Measurements from ENCODE around the gene CLCN6.
A peak's percentile ranks its signal among the peaks of the same experiment; 100 is the strongest.
"Not testable (repeated sequence)": the region's sequence is repeated elsewhere in the genome, so short reads cannot be mapped to it uniquely, and the experiment has no call there.

CLCN6 gene

DNA sequence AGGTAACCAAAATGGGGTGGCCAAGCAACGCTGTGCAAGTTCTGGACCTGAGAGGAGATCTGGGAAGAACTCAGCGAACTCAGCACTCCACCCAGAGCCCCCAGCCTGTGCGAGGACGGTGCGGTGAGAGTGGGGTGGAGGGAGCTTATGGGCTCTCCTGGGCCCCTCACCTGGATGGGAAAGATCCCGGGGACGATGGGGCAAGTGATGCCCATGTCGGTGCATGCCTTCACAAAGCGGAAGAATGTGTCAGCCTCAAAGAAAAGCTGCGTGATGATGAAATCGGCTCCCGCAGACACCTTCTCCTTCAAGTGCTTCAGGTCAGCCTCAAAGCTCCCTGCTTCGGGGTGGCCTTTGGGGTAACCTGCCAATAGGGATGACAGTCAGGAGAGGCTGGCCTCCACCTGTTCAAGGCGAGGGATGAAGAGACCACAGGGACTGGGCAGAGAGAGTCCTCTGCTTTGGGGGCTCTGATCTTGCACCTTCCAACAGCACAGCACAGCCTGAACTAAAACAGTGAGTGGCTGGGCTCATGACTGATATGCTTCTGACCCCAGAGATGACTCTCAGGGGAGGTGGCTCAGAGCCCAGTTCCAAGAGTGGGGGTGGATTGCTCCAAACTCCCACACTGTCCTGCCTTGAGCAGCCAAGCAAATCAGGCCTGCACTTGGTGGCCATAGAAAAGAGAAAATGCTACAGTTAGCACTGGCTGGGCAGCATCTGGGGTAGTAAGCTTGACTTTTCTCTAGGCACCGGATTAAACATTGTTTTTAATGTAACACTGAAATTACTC, 9.8 kb upstream of the CLCN6 start:
- no peak for DNase-seq

DNA sequence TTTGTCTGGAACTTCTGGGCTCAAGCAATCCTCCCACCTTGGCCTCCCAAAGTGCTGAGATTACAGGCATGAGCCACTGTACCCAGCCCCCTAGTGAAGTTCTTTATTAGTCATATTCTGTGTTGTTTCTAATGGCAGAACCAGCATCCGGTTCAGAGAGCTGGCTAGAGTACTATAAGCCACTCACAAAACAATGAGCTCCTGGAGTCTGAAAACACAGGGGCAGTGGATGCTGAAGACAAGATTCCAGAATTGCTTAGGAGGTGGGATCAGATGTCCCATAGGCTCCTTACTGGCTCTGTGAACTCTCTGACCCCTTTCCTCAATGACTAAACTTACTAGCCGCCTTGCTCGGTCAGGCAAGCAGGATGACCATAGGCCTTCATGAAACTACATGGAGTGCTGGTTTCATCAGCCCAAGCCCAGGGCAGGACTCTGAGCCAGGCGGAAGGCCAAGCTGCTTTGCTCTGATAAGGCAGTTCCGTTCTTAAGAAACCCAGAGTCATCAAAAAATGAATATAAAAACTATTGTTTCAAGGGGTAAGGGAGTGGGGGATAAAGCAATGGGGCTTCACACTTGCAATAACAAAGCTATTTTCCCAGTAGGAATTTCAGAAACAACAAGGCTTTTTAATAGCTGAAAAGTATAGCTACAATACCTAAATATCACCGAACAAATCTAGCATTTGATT, 8.3 kb upstream of the CLCN6 start:
- DNase-seq = no peak

DNA sequence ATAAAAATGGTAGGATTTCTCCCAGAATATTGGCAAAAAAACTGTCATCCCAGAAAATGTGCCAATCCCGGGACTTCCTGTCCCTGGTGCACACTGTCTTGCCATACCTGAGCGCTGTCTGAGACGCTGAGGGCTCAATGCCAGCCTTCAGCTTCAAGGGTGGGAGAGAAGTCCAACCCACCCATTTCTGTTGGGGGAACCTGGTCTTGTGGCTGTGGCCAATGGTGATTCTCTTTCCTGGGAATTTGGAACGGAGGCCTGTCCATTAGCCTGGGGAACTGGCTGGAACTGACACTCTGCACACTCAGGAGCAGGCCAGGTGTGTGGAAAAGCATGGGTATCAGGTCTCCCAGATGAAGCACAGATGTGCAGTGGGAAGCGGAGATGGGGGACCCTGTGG, 6.9 kb upstream of the CLCN6 start:
- DNase-seq = no peak

DNA sequence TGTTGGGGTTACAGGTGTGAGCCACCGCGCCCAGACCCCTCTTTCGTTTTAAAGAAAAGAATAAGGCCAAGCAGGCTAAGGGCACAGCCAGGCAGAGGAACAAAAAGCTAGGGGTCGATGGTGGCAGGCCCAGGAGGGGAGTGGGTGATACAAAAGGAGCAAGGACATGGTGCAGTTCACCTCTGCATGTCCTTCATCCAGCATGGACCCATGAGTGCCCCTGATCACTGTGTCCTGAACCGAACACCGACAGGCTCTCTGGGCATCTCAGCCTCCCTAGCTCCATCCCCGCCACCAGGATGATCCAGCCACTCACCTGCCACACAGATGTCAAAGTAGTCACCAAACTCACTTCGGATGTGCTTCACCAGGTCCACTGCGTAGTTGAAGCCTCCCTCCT, 6.1 kb upstream of the CLCN6 start:
- DNase-seq = no peak

DNA sequence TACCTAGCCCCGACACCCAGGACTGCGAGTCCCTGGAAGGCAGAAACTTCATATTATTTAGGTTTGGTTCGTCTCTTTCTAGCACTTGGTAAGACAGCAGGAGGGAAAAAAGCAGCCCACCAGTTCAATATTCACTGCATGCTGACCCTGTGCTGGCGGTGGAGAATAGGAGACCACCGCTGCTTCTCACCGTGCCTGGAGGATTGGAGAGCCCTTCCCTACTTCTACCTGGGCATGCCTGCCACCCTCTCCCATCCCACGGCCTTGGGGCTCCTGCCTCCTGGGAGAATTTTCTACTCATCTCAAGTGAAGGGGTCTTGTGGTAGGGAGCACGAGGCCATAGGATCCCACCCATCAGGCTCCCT, 5.6 kb upstream of the CLCN6 start:
- DNase-seq = no peak

DNA sequence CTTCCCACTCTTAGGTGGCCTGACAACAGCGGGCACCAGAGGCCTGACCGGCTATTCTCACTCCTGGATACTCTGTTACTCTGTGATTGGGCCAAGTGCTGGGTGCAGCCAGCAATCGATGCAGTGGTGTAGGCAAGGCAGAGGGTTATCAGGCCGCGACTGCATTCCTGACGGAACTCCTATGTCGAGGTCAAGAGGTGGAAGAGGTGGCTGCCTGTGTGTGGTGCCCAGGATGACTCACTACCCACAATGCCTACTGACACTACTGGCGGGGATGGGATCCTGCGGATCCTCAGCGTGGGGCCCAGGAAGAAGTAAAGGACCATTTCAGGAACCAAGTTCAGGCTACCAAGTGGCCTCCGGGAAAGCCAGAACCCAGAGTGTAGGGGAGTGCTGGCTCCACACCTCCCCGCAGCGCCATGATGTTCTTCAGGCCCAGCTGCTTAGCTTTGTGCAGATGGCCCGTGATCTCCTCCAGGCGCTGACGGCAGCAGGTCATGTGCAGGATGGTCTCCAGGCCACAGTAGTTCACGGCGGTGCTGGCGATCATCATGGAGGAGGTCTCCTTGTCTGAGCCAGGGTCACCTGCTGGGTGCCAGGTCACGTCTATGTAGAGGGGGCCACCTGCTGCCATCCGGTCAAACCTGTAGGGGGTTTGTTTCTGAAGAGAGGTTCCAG, 5.1 kb upstream of the CLCN6 start:
- DNase-seq = no peak

DNA sequence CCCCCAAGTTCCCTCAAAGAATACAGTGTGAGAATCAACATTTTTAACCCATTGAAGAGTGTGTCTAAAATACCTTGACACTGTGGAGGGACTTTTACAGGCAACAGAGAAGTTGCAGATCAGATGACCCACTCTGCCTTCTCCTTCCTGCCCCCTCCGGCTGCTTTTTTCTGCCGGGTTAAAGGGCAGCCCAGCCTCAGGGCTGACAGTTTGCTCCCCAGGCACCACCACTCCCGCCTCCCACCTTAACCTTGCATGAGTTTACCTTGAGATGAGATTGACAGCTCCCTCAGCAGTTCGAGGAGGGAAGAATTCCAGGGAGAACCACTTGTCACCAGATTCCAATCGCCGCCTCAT, 3.4 kb upstream of the CLCN6 start:
- DNase-seq = no peak

DNA sequence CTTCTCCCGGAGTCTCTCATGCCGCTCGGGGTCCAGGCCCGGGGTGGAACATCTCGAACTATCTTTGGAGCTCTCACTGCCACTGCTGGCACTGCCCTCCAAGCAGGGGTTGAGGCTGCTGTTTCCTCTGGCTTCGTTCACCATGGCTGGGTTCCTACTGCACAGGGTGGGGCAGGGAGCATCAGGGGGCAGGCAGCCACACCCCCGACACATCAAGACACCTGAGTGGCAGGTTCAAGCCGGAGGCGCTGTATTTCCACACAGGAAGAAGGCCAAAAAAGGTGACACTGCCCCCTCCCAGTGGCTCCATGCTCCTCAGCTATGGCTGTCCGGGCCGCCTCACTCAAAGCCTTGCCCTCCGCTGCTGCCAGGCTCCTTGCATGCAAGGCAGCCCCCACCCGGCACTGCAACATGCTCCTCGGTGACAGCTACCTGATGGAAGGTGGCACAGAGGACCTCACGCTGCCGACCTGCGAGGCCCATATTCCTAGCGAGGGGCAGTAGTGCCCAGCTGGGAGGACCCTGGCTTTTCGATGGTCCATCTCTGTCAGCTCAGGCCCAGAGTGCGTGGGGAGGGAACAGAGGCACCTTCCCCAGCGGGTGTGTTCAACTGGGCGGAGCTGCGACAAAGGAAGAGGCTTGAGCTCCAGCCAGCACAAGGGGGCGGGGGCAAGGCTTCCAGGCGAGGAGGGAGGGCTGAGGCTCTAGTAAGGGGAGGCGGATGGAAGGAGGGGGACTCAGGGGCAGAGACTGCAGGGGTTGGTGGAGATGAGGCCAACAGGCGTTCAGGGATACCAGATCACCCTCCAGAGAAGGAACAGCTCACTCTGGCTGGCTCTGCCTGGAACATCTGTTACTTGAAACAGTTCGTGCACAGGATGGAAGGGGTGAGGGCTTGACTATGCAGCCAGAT, 2.8 kb upstream of the CLCN6 start:
- DNase-seq = peak; percentile 89

DNA sequence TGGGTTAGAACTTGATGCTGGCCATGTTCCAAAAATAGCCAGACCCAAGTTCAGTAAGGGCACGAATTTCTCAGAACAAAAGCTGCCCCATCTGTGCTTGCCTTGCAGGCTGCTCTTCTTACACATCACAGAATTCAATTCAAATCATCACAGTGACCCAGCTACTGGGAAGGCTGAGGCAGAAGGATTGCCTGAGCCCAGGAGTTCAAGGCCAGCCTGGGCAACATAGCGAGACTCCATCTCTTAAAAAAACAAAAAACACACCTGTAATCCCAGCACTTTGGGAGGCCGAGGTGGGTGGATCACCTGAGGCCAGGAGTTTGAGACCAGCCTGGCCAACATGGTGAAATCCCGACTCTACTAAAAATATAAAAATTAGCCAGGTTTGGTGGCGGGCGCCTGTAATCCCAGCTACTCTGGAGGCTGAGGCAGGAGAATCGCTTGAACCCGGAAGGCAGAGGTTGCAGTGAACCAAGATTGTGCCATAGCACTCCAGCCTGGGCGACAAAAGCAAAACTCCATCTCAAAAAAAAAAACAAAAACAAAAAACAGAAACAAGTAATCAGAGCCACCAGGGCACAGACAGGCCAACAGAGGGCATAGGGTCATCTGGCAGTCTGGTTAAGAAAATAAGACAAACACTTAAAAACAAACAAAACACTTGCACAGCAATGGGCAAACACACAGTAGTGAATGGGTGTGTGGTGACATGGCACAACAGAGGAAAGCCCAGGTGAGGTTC, 1.9 kb upstream of the CLCN6 start:
- not testable (repeated sequence) for DNase-seq

DNA sequence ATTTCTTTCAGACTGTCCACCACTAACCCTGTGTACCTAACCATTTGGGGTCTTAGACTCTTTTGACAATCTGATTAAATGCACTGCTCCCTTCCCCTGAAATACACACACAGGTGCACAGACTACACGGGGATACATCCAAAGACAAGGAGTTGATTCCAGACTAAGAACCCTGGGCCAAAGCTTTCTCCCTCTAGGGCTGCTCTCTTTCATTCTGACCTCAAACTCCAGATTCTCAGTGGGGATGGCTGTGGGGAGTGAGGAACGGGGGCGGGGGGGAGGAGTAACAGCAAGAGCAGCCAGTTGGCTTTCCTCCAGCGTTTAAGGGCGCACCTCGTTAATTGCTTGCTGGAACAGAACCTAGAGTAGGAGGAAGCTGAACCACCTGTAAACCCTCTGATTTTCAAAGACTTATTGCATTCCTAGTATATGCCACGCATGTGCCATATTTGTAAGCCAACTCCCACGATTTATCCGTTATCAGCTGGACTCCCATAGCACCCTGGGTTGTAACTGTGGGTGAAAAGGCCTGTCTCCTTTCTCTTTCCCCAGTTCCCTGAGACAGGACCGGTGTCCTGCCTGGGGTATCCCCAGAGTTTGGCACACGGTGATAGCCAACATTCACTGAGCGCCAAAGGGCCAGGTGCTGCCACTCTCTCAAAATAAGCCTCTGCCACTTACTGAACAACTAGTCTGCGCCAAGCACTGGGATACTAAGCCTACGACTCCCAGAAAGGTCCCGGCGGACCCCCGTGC, 1.1 kb upstream of the CLCN6 start:
- no peak for DNase-seq

DNA sequence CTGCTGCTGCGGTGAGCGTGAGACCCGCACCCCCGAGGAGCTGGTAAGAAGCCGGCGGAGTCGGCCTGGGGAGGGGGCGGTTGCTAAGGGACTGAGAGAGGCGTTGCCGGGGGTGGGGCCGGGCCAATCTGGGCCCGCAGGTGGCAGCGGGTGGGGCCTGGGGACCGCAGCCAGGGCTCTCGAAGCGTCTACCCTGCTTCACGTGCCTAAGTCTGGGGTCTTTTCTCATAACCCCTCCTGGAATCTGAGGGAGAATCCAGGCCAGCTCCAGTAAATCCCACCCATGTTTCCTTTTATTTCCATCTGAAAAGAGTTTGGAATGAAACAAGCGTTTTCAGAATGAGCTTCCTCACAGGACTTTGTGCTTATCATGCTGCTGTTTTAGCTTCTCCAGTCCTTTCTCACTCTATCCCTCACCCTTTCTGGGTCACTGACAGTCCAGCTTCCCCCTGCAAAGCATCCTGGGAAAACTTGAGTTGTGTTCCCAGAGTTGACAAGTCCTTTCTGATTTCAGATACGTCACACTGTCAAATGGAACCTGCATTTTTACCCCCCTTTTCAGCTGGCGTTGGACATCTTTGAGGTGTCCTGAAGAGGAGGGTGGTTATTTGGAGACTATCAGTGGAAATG, 431 bp downstream of the CLCN6 start:
- DNase-seq = no peak

DNA sequence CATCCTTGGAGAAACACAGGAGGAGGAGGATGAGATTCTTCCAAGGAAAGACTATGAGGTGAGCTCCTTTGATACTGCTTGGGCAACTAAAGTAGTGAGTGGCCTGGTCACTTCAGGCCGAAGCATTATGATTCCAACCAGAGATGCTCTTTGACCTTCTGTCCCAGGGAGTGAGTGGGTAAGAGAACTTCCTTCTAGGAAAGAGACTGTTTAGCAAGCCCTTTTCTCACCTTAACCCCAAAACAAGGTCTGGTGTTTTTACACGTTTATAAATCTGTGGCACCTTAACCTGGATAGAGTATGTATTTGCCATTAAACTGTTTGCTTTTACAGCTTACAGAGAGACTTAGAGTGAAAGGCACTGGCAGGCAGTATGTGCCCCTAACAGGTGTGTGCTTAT, 1.1 kb downstream of the CLCN6 start:
- DNase-seq = no peak

DNA sequence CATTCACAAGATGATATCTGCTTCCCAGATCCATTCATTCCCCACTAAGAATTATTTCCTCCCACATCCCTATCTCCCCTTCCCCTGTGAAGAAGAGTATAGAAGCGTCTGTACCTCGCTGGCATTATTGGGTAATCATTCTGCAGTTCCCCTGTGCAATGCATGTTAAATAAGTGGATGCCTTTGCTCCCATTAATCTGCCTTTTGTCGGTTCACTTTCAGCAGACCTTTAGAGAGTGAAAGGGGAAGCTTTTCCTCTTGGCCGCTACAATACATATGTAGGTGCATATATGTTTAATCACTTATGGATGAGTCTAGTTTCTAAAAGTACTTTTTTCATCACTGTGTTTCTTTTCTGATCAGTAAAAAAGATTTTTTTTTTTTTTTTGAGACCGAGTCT, 7.0 kb downstream of the CLCN6 start:
- no peak for DNase-seq

DNA sequence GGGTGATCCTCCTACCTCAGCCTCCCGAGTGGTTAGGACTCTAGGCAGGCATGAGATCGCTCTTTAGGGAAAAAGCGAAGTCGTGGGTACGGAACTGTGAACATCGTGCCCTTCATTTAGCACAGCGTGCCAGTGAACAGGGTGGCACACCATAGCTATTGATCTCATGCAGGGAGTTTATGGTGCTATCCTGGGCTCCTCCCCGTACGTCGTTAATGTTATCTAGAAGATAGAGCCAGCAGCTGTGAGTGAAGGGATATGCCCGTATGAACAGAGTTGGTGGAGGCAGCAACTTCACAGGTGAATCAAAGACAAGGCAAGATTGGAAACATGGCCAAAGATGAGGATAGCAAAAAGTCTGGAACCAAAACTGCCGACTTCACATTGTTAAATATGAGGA, 11.2 kb downstream of the CLCN6 start:
- no peak for DNase-seq

DNA sequence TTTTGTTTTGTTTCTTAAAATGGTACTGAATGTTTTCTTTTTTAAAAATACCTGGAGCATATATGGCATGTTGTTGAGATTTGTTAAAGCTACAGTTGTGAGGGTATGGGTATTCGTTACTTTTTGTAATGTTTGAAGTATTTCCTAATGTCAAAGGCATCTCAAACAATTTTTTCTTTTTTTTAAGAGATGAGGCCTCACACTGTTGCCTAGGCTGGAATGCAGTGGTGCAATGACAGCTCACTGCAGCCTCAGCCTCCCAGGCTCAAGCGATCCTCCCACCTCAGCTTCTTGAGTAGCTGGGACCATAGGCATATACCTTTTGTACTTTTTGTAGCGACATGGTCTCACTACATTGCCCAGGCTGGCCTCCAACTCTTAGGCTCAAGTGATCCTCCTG, 16.1 kb downstream of the CLCN6 start:
- no peak for DNase-seq

DNA sequence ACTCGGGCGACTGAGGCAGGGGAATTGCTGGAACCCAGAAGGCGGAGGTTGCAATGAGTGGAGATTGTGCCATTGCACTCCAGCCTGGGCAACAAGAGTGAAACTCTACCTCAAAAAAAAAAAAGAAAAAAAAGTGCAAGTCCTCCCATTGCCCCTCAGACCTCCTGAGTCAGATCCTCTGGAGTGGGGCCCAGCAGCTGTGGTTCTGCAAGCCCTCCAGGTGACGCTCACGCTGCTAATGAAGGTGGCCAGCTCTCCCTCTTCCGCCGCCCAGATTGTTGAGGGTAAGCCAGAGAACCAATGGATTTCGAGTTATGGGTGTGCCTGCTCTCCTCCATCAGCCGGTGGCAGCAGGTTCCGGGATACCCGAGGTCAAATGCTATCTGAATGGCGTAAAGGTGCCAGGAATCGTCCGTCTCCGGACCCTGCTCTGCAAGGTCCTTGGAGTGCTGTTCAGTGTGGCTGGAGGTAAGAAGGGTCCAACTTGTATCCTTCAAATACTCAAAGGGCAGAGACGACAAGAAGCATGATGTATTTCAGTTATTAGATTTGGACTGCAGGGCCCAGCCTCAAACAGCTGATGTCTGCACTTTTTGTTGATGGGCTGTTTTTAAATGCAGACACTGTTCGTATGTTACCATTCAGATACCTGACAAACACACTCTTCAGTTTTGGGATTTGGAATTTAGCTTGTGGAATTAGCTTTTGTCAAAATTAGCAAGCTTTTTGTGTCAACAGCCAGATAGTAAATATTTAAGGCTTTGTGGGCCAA, 17.6 kb downstream of the CLCN6 start:
- DNase-seq = no peak

DNA sequence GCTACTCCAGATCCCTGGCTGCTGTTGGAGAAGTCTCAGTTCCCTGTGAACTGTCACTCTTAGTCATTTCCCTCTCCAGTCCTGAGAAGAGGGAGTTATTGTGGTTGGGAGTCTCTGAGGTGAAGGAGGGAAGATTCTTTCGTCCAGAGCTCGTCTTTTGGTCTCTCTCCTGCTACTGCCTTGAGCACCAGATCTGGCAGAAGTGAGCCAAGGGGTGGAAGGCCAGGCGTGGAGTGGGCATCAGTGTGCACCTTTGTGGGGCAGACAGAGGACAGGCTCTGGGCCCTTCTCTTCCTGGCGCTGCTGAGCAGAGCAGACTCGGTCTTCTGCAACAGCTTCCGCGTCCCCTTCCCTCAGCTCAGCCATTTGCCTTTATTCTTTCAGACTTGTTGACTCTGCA, 19.1 kb downstream of the CLCN6 start:
- no peak for DNase-seq

DNA sequence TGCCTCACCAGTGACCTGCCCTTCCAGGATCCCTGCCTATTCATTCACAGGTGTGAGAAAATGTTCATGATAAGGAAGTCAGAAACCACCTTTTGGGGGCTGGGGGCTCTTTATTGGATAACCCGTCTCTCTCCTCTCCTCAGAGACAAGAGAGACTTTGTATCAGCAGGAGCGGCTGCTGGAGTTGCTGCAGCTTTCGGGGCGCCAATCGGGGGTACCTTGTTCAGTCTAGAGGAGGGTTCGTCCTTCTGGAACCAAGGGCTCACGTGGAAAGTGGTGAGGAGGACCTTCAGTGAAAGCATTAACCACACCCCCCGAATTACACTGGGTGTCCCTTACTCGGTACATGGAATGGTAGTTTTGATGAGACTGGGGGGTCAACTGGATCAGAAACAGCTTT, 21.0 kb downstream of the CLCN6 start:
- no peak for DNase-seq

DNA sequence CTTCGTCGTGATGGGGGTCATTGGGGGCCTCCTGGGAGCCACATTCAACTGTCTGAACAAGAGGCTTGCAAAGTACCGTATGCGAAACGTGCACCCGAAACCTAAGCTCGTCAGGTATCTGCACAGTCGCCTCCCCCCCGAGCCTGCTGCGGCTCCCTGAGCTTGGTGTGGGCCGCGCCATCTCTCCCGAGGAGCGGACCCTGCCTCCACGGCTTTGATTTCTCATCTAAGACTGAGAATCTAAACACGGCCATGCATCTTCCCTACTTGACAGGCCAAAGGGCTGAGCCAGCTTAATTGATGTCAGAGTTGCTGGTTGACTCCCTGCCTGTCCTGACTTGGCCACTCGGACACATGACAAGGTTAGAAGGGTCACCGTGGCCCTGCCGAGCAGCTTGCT, 22.5 kb downstream of the CLCN6 start:
- DNase-seq = no peak

DNA sequence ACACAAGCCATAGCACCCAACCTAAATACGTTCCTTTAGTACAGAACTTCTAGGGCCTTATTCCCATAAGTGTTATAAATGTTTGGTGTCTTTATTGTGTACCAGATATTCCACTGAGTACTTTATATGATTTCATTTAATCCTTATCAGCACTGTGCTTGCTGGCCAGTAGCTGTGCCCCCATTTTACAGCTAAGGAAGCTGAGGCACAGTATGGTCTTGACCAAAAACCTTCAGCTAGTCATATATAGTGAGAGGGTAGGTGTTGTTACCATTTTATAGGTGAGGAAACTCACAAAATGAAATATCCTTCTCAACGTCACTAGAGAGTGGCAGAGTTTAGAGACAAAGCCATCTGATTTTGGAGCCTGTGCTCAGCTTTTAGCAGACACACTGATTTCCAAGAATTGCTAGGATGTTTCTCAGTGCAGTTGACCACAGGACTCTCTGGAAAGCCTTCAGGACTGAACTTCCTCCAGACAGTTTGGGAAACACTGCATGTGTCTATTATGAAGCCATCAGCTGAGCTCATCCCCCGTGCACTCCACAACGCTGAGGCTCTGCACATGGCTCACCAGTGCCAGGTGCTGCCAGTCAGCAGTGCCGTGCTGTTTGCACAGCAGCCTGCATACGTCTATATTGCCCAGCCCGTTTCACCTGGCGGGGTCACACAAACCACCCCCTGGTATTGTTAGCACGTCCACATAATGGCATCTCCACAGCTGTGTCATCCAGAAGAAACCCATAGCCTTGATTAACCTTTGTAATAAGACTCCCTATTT, 26.1 kb downstream of the CLCN6 start:
- no peak for DNase-seq

Data from GDM1 (cell line).